ENCODE results near the gene CHGA. TPM values are rescaled to one million over a fixed set of nuclear protein-coding genes. Genes with fewer than 3 reads are reported as not detected.
A peak's percentile ranks its signal among the peaks of the same experiment; 100 is the strongest.

Gene CHGA
- total RNA-seq, 1 donor from 2014 or later = not detected

GRCh38 chr14:92945544-92945943, 22.6 kb downstream of the CHGA start:
- Mint-ChIP-seq H3K36me3 (ENCODE audit: low read depth) (peaks cover 15% of the 10 kb centered on the region), H3K9me3 (ENCODE audit: low read depth) (no peaks in the 10 kb centered on the region), H3K27ac (ENCODE audit: unreplicated experiment) (no peak overlapping the region), H3K27me3 (ENCODE audit: low read depth) (no peaks in the 10 kb centered on the region), H3K4me1 (ENCODE audit: low read depth) (peaks cover 8% of the 10 kb centered on the region), H3K4me3 (ENCODE audit: unreplicated experiment) (no peak overlapping the region)
- no peak for TF ChIP-seq CTCF (IDR thresholded peaks at IDR 0.05)
- DNase-seq (ENCODE audit: low spot score) = no peak

GRCh38 chr14:92945959-92946846, 23.3 kb downstream of the CHGA start:
- no peaks in the 10 kb centered on the region for H3K27me3 Mint-ChIP-seq (ENCODE audit: low read depth)
- no peaks in the 10 kb centered on the region for H3K9me3 Mint-ChIP-seq (ENCODE audit: low read depth)
- H3K36me3 Mint-ChIP-seq (ENCODE audit: low read depth) = peaks cover 13% of the 10 kb centered on the region
- peaks cover 11% of the 10 kb centered on the region for H3K4me1 Mint-ChIP-seq (ENCODE audit: low read depth)
- peak overlapping the region; percentile 65 for H3K27ac Mint-ChIP-seq (ENCODE audit: unreplicated experiment)
- DNase-seq (ENCODE audit: low spot score) = peak; percentile 76
- no peak for TF ChIP-seq CTCF (IDR thresholded peaks at IDR 0.05)
- no peak overlapping the region for H3K4me3 Mint-ChIP-seq (ENCODE audit: unreplicated experiment)

- peaks cover 2% of the 10 kb centered on the region for H3K27me3 Mint-ChIP-seq (ENCODE audit: low read depth)
- no peaks in the 10 kb centered on the region for H3K9me3 Mint-ChIP-seq (ENCODE audit: low read depth)
- no peak for TF ChIP-seq CTCF (IDR thresholded peaks at IDR 0.05)
- no peak overlapping the region for H3K4me3 Mint-ChIP-seq (ENCODE audit: unreplicated experiment)
- peak overlapping the region; percentile 65 for H3K27ac Mint-ChIP-seq (ENCODE audit: unreplicated experiment)
- H3K4me1 Mint-ChIP-seq (ENCODE audit: low read depth) = peaks cover 11% of the 10 kb centered on the region
- DNase-seq (ENCODE audit: low spot score) = no peak
- H3K36me3 Mint-ChIP-seq (ENCODE audit: low read depth) = peaks cover 13% of the 10 kb centered on the region
These were observed 24.0 kb downstream of the CHGA start for GRCh38 chr14:92946847-92947545.

- peaks cover 13% of the 10 kb centered on the region for H3K36me3 Mint-ChIP-seq (ENCODE audit: low read depth)
- DNase-seq (ENCODE audit: low spot score) = no peak
- H3K9me3 Mint-ChIP-seq (ENCODE audit: low read depth) = no peaks in the 10 kb centered on the region
- H3K4me1 Mint-ChIP-seq (ENCODE audit: low read depth) = peaks cover 11% of the 10 kb centered on the region
- no peak overlapping the region for H3K4me3 Mint-ChIP-seq (ENCODE audit: unreplicated experiment)
- TF ChIP-seq CTCF (IDR thresholded peaks at IDR 0.05) = no peak
- H3K27me3 Mint-ChIP-seq (ENCODE audit: low read depth) = peaks cover 3% of the 10 kb centered on the region
- H3K27ac Mint-ChIP-seq (ENCODE audit: unreplicated experiment) = no peak overlapping the region
These were observed 25.7 kb downstream of the CHGA start for GRCh38 chr14:92948647-92949046.

- H3K27ac Mint-ChIP-seq (ENCODE audit: unreplicated experiment) = no peak overlapping the region
- H3K4me1 Mint-ChIP-seq (ENCODE audit: low read depth) = peaks cover 11% of the 10 kb centered on the region
- H3K9me3 Mint-ChIP-seq (ENCODE audit: low read depth) = no peaks in the 10 kb centered on the region
- peaks cover 3% of the 10 kb centered on the region for H3K27me3 Mint-ChIP-seq (ENCODE audit: low read depth)
- H3K36me3 Mint-ChIP-seq (ENCODE audit: low read depth) = peaks cover 13% of the 10 kb centered on the region
- TF ChIP-seq CTCF (IDR thresholded peaks at IDR 0.05) = no peak
- H3K4me3 Mint-ChIP-seq (ENCODE audit: unreplicated experiment) = no peak overlapping the region
- DNase-seq (ENCODE audit: low spot score) = no peak
These were observed 26.7 kb downstream of the CHGA start for GRCh38 chr14:92949496-92950192.
